Activated naive CD4-positive, alpha-beta T cell treated with anti-CD3 and anti-CD28 coated beads, Interleukin-2, amount 10 ng/mL, durations not matched to agents 7 days and 5 days (primary cell): Measurements from ENCODE around the gene ARID4A.
"Not testable (repeated sequence)": the region's sequence is repeated elsewhere in the genome, so short reads cannot be mapped to it uniquely, and the experiment has no call there.

Experiments used
- CTCF ChIA-PET: fragments of 350-600 bp; sonication (Branson Sonifier 250); formaldehyde crosslinking; loops from one replicate; lab custom pipeline; 2021; ENCODE audit warnings: antibody characterized with exemption; lab: Charles Lee
- DNase-seq: peaks from one replicate; pipeline ENCODE4 v3.0.0-alpha.2; 2020
- H3K27ac Mint-ChIP-seq: one replicate; pipeline ENCODE4 v1.8.0; 2021; ENCODE audit warnings: mild to moderate bottlenecking, moderate library complexity, mixed read lengths
- H3K27me3 Mint-ChIP-seq: one replicate; pipeline ENCODE4 v1.8.0; 2021; ENCODE audit warnings: mild to moderate bottlenecking, mixed read lengths
- H3K36me3 Mint-ChIP-seq: one replicate; pipeline ENCODE4 v1.8.0; 2021; ENCODE audit warnings: mixed read lengths
- H3K4me1 Mint-ChIP-seq: one replicate; pipeline ENCODE4 v1.8.0; 2021; ENCODE audit warnings: mixed read lengths
- H3K4me3 Mint-ChIP-seq: one replicate; pipeline ENCODE4 v1.8.0; 2021; ENCODE audit warnings: mild to moderate bottlenecking, moderate library complexity, mixed read lengths
- H3K9me3 Mint-ChIP-seq: one replicate; pipeline ENCODE4 v1.8.0; 2021; ENCODE audit warnings: mixed read lengths

Gene ARID4A, protein sequence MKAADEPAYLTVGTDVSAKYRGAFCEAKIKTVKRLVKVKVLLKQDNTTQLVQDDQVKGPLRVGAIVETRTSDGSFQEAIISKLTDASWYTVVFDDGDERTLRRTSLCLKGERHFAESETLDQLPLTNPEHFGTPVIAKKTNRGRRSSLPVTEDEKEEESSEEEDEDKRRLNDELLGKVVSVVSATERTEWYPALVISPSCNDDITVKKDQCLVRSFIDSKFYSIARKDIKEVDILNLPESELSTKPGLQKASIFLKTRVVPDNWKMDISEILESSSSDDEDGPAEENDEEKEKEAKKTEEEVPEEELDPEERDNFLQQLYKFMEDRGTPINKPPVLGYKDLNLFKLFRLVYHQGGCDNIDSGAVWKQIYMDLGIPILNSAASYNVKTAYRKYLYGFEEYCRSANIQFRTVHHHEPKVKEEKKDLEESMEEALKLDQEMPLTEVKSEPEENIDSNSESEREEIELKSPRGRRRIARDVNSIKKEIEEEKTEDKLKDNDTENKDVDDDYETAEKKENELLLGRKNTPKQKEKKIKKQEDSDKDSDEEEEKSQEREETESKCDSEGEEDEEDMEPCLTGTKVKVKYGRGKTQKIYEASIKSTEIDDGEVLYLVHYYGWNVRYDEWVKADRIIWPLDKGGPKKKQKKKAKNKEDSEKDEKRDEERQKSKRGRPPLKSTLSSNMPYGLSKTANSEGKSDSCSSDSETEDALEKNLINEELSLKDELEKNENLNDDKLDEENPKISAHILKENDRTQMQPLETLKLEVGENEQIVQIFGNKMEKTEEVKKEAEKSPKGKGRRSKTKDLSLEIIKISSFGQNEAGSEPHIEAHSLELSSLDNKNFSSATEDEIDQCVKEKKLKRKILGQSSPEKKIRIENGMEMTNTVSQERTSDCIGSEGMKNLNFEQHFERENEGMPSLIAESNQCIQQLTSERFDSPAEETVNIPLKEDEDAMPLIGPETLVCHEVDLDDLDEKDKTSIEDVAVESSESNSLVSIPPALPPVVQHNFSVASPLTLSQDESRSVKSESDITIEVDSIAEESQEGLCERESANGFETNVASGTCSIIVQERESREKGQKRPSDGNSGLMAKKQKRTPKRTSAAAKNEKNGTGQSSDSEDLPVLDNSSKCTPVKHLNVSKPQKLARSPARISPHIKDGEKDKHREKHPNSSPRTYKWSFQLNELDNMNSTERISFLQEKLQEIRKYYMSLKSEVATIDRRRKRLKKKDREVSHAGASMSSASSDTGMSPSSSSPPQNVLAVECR

GRCh38 chr14:58298477-58299400 lies at the start of gene ARID4A:
Gene ARID4A, plus strand, starts transcription at chr14:58298555. Its CDS starts 1,300 bp downstream, at chr14:58299855.
- Mint-ChIP-seq H3K4me1 (peaks cover 51% of the 10 kb centered on the region), H3K9me3 (no peaks in the 10 kb centered on the region), H3K4me3 (peak within 1 kb of the TSS; percentile 93), H3K27ac (no peak within 1 kb of the TSS), H3K36me3 (peaks cover 36% of the 10 kb centered on the region), H3K27me3 (no peaks in the 10 kb centered on the region)
- CTCF ChIA-PET = interaction anchor here (0.7 to 1.6 kb wide), 2 partner anchors 54 to 97 kb away, joined by 3 to 8 read pairs; partner anchors contain the start of genes PSMA3 and TOMM20L
- peak; percentile 92 for DNase-seq

- Mint-ChIP-seq H3K9me3 (no peaks in the 10 kb centered on the region), H3K4me3 (no peak overlapping the region), H3K36me3 (peaks cover 40% of the 10 kb centered on the region), H3K27ac (no peak overlapping the region), H3K4me1 (peaks cover 32% of the 10 kb centered on the region), H3K27me3 (peaks cover 2% of the 10 kb centered on the region)
- DNase-seq = no peak
- CTCF ChIA-PET = no interaction called here
Observed at GRCh38 chr14:58249611-58250010, 48.7 kb upstream of the ARID4A start.

DNA sequence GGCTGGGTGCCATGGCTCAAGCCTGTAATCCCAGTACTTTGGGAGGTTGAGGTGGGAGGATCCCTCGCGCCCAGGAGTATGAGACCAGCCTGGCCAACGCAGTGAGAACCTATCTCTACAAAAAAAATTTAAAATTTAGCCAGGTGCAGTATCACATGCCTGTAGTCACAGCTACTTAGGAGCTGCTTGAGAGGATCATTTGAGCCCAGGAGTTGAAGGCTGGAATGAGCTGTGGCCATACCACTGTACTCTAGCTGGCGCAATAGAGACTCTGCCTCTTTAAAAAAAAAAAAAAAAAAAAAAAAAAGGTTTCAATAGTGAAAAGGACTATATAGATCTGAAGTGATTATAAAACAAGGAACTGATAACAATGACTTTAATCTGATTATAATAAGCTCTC lies 40.2 kb upstream of the ARID4A start:
- CTCF ChIA-PET = interaction anchor here (0.8 kb wide), 1 partner anchor 103 kb away, joined by 4 read pairs; no protein-coding TSS in a partner anchor
- no peaks in the 10 kb centered on the region for H3K9me3 Mint-ChIP-seq
- no peaks in the 10 kb centered on the region for H3K27me3 Mint-ChIP-seq
- DNase-seq = no peak
- H3K4me1 Mint-ChIP-seq = peaks cover 2% of the 10 kb centered on the region
- H3K36me3 Mint-ChIP-seq = peaks cover 31% of the 10 kb centered on the region
- no peak overlapping the region for H3K4me3 Mint-ChIP-seq
- H3K27ac Mint-ChIP-seq = no peak overlapping the region

GRCh38 chr14:58262005-58262404 lies 36.4 kb upstream of the ARID4A start:
- H3K36me3 Mint-ChIP-seq = peaks cover 48% of the 10 kb centered on the region
- CTCF ChIA-PET, H3K27me3 Mint-ChIP-seq, DNase-seq, H3K4me1 Mint-ChIP-seq, H3K4me3 Mint-ChIP-seq, H3K9me3 Mint-ChIP-seq: not testable (repeated sequence)
- H3K27ac Mint-ChIP-seq = peak overlapping the region; percentile 62

DNA sequence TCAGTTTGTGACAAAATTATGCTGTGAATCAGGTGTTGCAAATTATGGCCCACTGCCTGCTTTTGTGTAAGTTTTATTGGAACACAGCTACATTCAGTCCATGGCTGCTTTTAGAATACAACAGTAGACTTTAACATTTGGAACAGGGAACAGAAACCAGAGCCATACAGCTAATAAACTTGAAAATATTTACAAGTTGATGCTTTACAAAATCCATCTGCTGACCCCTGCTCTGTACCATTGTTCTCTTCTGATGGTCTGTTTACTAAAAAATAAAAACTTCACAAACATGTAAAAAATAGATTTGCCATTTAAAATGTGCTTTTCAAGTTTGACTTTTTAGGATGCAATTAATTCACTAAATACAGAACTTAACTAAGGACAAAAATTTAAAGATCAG lies 33.0 kb upstream of the ARID4A start:
- H3K9me3 Mint-ChIP-seq = no peaks in the 10 kb centered on the region
- no peaks in the 10 kb centered on the region for H3K27me3 Mint-ChIP-seq
- no peak overlapping the region for H3K4me3 Mint-ChIP-seq
- H3K4me1 Mint-ChIP-seq = no peaks in the 10 kb centered on the region
- CTCF ChIA-PET = interaction anchor here (0.6 to 1.0 kb wide), 2 partner anchors 9 to 108 kb away, joined by 3 read pairs; no protein-coding TSS in a partner anchor
- H3K27ac Mint-ChIP-seq = peak overlapping the region; percentile 8
- peaks cover 51% of the 10 kb centered on the region for H3K36me3 Mint-ChIP-seq
- no peak for DNase-seq

- Mint-ChIP-seq H3K27ac (peak overlapping the region; percentile 61), H3K27me3 (no peaks in the 10 kb centered on the region), H3K4me3 (no peak overlapping the region), H3K9me3 (no peaks in the 10 kb centered on the region), H3K4me1 (peaks cover 18% of the 10 kb centered on the region), H3K36me3 (peaks cover 67% of the 10 kb centered on the region)
- CTCF ChIA-PET = no interaction called here
- no peak for DNase-seq
Observed at GRCh38 chr14:58270628-58271027, 27.7 kb upstream of the ARID4A start.

DNA sequence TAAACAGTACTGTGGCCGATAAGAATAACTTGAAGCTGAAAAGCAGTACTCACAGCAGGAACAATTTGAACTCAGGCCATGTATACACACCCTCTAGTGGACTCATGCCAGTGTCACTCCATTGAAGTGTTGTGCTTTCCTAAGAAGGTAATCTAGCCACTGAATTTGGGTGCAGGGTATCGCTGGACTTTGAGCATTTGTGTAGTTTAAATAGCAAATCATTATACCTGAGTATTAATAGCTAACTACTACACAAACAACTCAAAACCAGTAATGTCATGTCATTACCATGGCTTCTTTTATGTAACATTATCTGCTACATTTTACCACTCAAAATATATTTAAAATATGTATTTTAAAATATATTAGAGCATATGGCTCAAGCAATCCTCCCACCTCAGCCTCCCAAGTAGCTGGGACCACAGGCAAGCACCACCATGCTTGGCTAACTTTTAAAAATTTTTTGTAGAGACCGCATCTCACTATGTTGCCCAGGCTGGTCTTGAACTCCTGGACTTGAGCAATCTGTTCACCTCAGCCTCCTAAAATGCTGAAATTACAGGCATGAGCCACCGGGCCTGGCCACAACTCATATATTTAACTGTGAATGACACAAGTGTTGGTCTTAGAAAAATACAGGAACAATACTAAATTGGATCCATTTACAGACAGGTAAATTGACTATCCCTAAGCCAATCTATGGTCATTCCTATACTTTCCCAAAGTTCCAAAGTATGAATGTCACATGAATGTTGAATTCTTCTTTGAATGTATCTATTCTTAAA lies 25.6 kb upstream of the ARID4A start:
- H3K27ac Mint-ChIP-seq = no peak overlapping the region
- CTCF ChIA-PET = no interaction called here
- no peak overlapping the region for H3K4me3 Mint-ChIP-seq
- peaks cover 58% of the 10 kb centered on the region for H3K36me3 Mint-ChIP-seq
- H3K4me1 Mint-ChIP-seq = peaks cover 30% of the 10 kb centered on the region
- H3K27me3 Mint-ChIP-seq = no peaks in the 10 kb centered on the region
- DNase-seq = no peak
- no peaks in the 10 kb centered on the region for H3K9me3 Mint-ChIP-seq

DNA sequence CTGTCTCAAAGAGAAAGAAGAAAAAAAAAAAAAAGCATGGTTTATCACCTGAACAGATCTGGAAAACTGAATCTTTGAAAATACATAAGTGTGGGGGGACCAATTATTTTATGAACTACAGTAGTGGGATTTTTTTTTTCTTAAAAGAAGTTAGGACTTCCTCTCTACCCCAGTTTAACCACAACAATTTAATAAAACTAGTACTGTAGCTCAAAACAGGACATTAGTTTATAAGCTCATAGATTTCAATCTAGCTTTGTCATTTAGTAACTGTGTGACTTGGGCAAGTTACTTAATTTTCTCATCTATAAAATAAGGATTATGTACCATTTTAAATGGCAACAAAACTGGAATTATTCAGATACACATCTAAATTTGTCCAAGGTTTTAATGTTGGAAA lies 23.5 kb upstream of the ARID4A start:
- DNase-seq = no peak
- CTCF ChIA-PET = interaction anchor here (0.6 to 0.7 kb wide), 2 partner anchors 9 to 23 kb away, joined by 3 read pairs; no protein-coding TSS in a partner anchor
- H3K9me3 Mint-ChIP-seq = no peaks in the 10 kb centered on the region
- peak overlapping the region; percentile 81 for H3K27ac Mint-ChIP-seq
- H3K4me1 Mint-ChIP-seq = peaks cover 35% of the 10 kb centered on the region
- H3K36me3 Mint-ChIP-seq = peaks cover 61% of the 10 kb centered on the region
- H3K27me3 Mint-ChIP-seq = no peaks in the 10 kb centered on the region
- H3K4me3 Mint-ChIP-seq = no peak overlapping the region

DNA sequence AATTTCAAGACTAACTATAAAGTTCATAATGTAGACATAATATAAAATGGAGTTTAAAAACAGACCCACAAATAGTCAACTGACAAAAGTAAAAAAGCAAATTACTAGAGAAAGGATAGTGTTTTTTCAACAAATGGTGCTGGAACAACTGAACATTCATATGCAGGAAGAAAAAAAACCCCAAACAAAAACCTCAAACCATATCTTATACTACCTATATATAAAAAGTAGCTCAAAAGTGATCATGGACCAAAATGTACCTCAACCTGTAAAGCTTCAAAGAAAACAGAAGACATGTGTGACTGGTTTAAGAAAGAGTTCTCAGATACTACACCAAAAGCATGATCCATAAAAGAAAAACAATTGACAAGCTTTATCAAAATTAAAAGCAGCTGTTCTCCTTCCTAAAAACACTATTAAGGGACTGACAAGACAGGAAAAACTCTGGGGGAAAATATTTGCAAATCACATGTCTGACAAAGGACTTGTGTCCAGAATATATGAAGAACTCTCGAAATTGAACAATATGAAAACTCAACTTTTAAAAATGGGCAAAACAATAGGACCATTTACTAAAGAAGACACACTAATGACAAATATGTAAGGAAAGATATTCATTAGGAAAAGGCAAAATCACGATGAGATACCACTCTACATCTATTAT lies 22.7 kb upstream of the ARID4A start:
- no peak for DNase-seq
- H3K36me3 Mint-ChIP-seq = peaks cover 59% of the 10 kb centered on the region
- peaks cover 41% of the 10 kb centered on the region for H3K4me1 Mint-ChIP-seq
- no peak overlapping the region for H3K4me3 Mint-ChIP-seq
- CTCF ChIA-PET = no interaction called here
- no peaks in the 10 kb centered on the region for H3K9me3 Mint-ChIP-seq
- H3K27ac Mint-ChIP-seq = peak overlapping the region; percentile 81
- H3K27me3 Mint-ChIP-seq = no peaks in the 10 kb centered on the region

- peaks cover 44% of the 10 kb centered on the region for H3K4me1 Mint-ChIP-seq
- H3K36me3 Mint-ChIP-seq = peaks cover 60% of the 10 kb centered on the region
- no peak for DNase-seq
- H3K27me3 Mint-ChIP-seq = no peaks in the 10 kb centered on the region
- H3K27ac Mint-ChIP-seq = peak overlapping the region; percentile 81
- no peaks in the 10 kb centered on the region for H3K9me3 Mint-ChIP-seq
- CTCF ChIA-PET = no interaction called here
- no peak overlapping the region for H3K4me3 Mint-ChIP-seq
Observed at GRCh38 chr14:58276208-58276607, 22.1 kb upstream of the ARID4A start.

DNA sequence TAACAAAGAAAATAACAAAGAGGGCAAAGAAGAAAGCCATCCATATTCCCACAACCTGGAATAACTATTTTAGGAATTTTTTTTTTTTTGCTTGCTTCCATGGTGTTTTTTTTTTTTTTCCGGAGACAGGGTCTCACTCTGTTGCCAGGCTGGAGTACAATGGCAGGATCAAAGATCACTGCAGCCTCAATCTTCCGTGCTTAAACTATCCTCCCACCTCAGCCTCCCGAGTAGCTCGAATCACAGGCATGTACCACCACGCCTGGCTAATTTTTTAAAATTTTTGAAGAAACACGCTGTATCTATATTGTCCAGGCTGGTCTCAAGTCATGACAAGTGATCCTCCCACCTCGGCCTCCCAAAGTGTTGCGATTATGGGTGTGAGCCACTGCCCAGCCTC lies 20.2 kb upstream of the ARID4A start:
- CTCF ChIA-PET = no interaction called here
- Mint-ChIP-seq H3K9me3 (no peaks in the 10 kb centered on the region), H3K4me1 (peaks cover 61% of the 10 kb centered on the region), H3K27me3 (no peaks in the 10 kb centered on the region), H3K27ac (peak overlapping the region; percentile 13), H3K4me3 (no peak overlapping the region), H3K36me3 (peaks cover 63% of the 10 kb centered on the region)
- no peak for DNase-seq
